Fibroblast of skin of back (primary cell): ENCODE measurements around the gene ST8SIA4.

ENCODE experiments used
- DNase-seq: peaks from one replicate; pipeline ENCODE4 v3.0.0-alpha.2; 2013

Gene ST8SIA4

GRCh38 chr5:100779669-100780375 is 123.3 kb downstream of the ST8SIA4 start:
- no peak for DNase-seq

DNA sequence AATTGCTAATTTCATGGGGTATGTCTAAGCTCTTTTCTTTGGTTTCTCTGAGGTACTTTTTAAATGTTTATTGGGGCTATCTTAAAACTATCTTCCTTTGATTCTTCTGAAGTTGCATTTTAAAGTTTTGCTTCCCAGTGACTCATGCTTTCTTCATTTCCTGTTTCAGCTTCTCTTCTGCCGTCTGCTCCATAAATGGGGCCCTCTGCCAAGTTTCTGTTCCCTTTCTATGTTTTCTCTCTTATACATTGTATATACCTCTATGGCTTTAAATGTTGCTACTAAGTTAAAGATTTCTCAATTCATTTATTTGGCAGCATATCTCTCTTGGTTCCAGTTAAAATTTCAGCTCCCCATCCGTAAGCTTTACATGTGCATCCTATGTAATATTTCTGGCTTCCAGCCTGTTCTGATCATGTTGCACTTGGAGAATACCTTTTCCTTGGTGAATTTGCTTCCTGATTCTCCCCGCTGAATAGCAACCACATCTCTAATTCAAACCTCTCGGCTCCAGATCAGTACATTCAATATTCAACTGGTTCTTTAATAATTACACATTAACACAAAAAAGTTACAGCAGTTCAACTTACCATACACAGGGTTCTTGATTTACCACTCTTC is 125.3 kb downstream of the ST8SIA4 start:
- DNase-seq = peak; percentile 87

GRCh38 chr5:100775533-100775855 is 127.6 kb downstream of the ST8SIA4 start:
- no peak for DNase-seq

DNA sequence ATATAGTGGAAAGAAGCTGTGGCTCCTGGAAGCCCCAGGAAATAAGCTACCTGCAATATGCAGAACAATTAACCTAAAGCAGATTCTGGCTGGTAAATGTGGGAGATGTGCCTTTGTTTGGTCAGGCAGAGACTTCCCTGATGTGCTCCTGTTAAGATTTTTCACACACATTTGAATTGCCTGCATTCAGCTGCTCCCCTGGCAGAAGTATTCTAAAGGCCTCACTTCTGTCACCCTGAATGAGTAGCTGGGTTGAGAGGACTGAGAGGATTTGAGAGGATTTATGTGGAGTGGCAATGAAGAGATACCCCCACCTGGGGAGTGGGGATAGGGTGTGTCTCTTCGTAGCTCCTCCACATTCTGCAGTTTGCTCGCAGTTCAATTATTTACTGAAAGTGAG is 130.5 kb downstream of the ST8SIA4 start:
- DNase-seq = no peak

GRCh38 chr5:100772006-100772405 is 131.1 kb downstream of the ST8SIA4 start:
- DNase-seq = no peak

GRCh38 chr5:100771181-100771580 is 131.9 kb downstream of the ST8SIA4 start:
- DNase-seq = no peak

- no peak for DNase-seq
These were observed 134.9 kb downstream of the ST8SIA4 start for GRCh38 chr5:100768221-100768620.

DNA sequence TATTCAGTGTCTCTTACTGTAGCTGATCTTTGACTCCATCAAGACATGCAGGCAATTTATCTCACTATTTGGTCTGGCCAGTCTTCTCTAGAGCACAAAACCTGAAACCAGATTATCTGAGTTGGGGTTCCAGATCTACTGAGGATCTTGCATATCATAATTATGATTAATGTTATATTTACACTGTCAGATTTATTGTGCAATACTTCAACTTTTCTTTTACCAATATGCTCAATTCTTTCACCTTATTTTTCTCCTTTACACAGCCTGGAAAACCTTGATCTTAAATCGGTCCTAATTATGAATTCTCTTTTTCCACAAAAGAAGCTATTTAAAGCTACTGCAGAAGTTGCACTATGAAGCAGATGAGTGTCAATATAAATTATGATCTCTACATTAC is 140.1 kb downstream of the ST8SIA4 start:
- no peak for DNase-seq

GRCh38 chr5:100762108-100762507 is 141.0 kb downstream of the ST8SIA4 start:
- DNase-seq = peak; percentile 73

- DNase-seq = peak; percentile 72
These were observed 141.9 kb downstream of the ST8SIA4 start for GRCh38 chr5:100761192-100761591.

DNA sequence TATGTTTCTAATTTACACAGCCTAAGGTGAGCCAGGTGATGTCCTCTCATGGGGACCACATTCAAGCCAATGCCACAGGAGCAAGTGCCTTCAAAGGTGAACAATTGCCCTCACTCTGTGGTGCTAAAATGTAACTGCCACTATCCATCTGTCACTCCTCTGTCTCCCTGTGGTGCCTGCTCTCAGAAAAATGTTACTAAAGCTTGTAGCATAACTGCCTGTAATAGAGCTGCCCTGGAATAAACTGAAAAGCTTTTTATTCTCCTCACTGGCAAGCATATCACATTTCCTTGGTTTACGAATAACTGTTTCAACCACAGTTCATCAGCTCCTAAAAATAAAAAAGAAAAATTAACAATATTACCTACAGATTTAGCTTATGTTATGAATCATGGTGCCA is 142.4 kb downstream of the ST8SIA4 start:
- DNase-seq = peak; percentile 5

DNA sequence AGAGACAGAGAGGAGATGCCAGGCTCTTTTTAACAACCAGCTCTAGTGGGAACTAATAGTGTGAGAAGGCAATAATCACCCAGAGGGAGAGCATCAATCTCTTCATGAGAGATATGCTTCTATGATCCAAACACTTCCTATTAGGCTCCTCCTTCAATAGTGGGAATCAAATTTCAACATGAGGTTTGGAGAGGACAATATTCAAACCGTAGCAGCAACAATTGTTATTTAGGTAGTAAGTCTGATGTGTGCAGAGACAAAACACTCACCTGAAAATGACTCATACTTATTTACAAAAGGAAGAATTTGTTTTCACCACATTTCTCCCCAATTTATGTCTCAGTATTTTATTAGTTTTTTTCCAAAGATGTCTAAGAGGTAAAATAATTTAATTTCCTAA is 144.3 kb downstream of the ST8SIA4 start:
- no peak for DNase-seq

- no peak for DNase-seq
These were observed 144.8 kb downstream of the ST8SIA4 start for GRCh38 chr5:100758306-100758705.

GRCh38 chr5:100757618-100758017 is 145.5 kb downstream of the ST8SIA4 start:
- no peak for DNase-seq
